ENCODE measurements around the gene NRTN. TPM values are rescaled to one million over a fixed set of nuclear protein-coding genes. Genes with fewer than 3 reads are reported as not detected.

The NRTN gene
- total RNA-seq, 2 donors from 2014 or later = 5.8 to 6.4 TPM

- H3K36me3 Mint-ChIP-seq (ENCODE audit: low read depth) = no peaks in the 10 kb centered on the region
- peaks cover 6% of the 10 kb centered on the region for H3K4me1 Mint-ChIP-seq
- no peak overlapping the region for H3K4me3 Mint-ChIP-seq
- peaks cover 5% of the 10 kb centered on the region for H3K27me3 ChIP-seq (ENCODE audit: control insufficient read depth, insufficient read depth, low read length, poor library complexity, severe bottlenecking)
- WGBS, 2 experiments (ENCODE audit: insufficient coverage in 1 of 2, insufficient read length in 1 of 2) = 92% methylated on average over 10 of the region's 10 CpGs
- H3K36me3 ChIP-seq (ENCODE audit: control insufficient read depth, insufficient read depth, low read length) = no peaks in the 10 kb centered on the region
- no peaks in the 10 kb centered on the region for H3K4me1 ChIP-seq (ENCODE audit: control insufficient read depth, insufficient read depth, low read length)
- TF ChIP-seq CTCF (conservative IDR thresholded peaks at IDR 0.05) = no peak
- DNase-seq = no peak
- no peaks in the 10 kb centered on the region for H3K9me3 Mint-ChIP-seq
- peaks cover 4% of the 10 kb centered on the region for H3K27me3 Mint-ChIP-seq (ENCODE audit: insufficient read depth)
- no peaks in the 10 kb centered on the region for H3K9me3 ChIP-seq (ENCODE audit: control insufficient read depth, low read length)
- no peak overlapping the region for H3K4me3 ChIP-seq (ENCODE audit: low read length)
- no peak overlapping the region for H3K27ac ChIP-seq (ENCODE audit: low read depth, low read length)
- no peak overlapping the region for H3K9ac ChIP-seq (ENCODE audit: extremely low read depth, low read length, poor library complexity, severe bottlenecking)
- no peak overlapping the region for H3K27ac Mint-ChIP-seq
Measured at GRCh38 chr19:5809469-5809868, 4.6 kb downstream of the NRTN start.

GRCh38 chr19:5811117-5811516 is 6.2 kb downstream of the NRTN start:
- H3K27ac Mint-ChIP-seq = no peak overlapping the region
- Histone ChIP-seq H3K27me3 (ENCODE audit: control insufficient read depth, insufficient read depth, low read length, poor library complexity, severe bottlenecking) (no peaks in the 10 kb centered on the region), H3K27ac (ENCODE audit: low read depth, low read length) (no peak overlapping the region), H3K36me3 (ENCODE audit: control insufficient read depth, insufficient read depth, low read length) (no peaks in the 10 kb centered on the region), H3K9ac (ENCODE audit: extremely low read depth, low read length, poor library complexity, severe bottlenecking) (no peak overlapping the region), H3K9me3 (ENCODE audit: control insufficient read depth, low read length) (no peaks in the 10 kb centered on the region), H3K4me3 (ENCODE audit: low read length) (no peak overlapping the region), H3K4me1 (ENCODE audit: control insufficient read depth, insufficient read depth, low read length) (no peaks in the 10 kb centered on the region)
- no peak overlapping the region for H3K4me3 Mint-ChIP-seq
- no peak for DNase-seq
- no peaks in the 10 kb centered on the region for H3K27me3 Mint-ChIP-seq (ENCODE audit: insufficient read depth)
- H3K4me1 Mint-ChIP-seq = peaks cover 3% of the 10 kb centered on the region
- no peaks in the 10 kb centered on the region for H3K36me3 Mint-ChIP-seq (ENCODE audit: low read depth)
- 95 to 100% methylated on average over 4 of the region's 4 CpGs for WGBS, 2 experiments (ENCODE audit: insufficient coverage in 1 of 2, insufficient read length in 1 of 2)
- H3K9me3 Mint-ChIP-seq = no peaks in the 10 kb centered on the region
- no peak for TF ChIP-seq CTCF (conservative IDR thresholded peaks at IDR 0.05)

- Mint-ChIP-seq H3K27me3 (ENCODE audit: insufficient read depth) (peaks cover 10% of the 10 kb centered on the region), H3K27ac (no peak overlapping the region), H3K36me3 (ENCODE audit: low read depth) (no peaks in the 10 kb centered on the region), H3K9me3 (no peaks in the 10 kb centered on the region), H3K4me1 (no peaks in the 10 kb centered on the region), H3K4me3 (no peak overlapping the region)
- no peak for TF ChIP-seq CTCF (conservative IDR thresholded peaks at IDR 0.05)
- Histone ChIP-seq H3K27me3 (ENCODE audit: control insufficient read depth, insufficient read depth, low read length, poor library complexity, severe bottlenecking) (no peaks in the 10 kb centered on the region), H3K4me3 (ENCODE audit: low read length) (no peak overlapping the region), H3K36me3 (ENCODE audit: control insufficient read depth, insufficient read depth, low read length) (no peaks in the 10 kb centered on the region), H3K27ac (ENCODE audit: low read depth, low read length) (no peak overlapping the region), H3K9me3 (ENCODE audit: control insufficient read depth, low read length) (no peaks in the 10 kb centered on the region), H3K4me1 (ENCODE audit: control insufficient read depth, insufficient read depth, low read length) (no peaks in the 10 kb centered on the region), H3K9ac (ENCODE audit: extremely low read depth, low read length, poor library complexity, severe bottlenecking) (no peak overlapping the region)
- DNase-seq = no peak
- 91 to 94% methylated on average over 3 to 9 of the region's 9 CpGs for WGBS, 2 experiments (ENCODE audit: insufficient coverage in 1 of 2, insufficient read length in 1 of 2)
Measured at GRCh38 chr19:5814123-5814851, 9.4 kb downstream of the NRTN start.

All from endodermal cell (in vitro differentiated cells).